ENCODE results near the gene FAT4.

Gene FAT4

DNA sequence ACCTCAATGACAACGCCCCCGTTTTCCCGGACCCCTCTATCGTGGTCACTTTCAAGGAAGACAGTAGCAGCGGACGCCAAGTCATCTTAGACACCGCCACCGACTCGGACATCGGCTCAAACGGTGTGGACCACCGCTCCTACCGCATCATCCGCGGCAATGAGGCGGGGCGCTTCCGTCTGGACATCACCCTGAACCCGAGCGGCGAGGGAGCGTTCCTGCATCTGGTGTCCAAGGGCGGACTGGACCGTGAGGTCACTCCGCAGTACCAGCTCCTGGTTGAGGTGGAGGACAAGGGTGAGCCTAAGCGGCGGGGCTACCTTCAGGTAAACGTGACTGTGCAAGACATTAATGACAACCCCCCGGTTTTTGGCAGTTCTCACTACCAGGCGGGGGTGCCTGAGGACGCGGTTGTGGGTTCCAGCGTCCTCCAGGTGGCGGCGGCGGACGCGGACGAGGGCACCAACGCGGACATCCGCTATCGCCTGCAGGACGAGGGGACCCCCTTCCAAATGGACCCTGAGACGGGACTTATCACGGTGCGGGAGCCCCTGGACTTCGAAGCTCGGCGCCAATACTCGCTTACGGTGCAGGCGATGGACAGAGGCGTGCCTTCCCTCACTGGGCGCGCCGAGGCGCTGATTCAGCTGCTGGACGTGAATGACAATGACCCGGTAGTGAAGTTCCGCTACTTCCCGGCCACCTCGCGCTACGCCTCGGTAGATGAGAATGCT lies 2.2 kb downstream of the FAT4 start:
- CTCF ChIA-PET = interaction anchor here (0.6 to 1.1 kb wide), 3 partner anchors 25 to 678 kb away, joined by 3 to 4 read pairs (median 3); no protein-coding TSS in a partner anchor
- peaks cover 0 to 17% of the 10 kb centered on the region in 2 experiments; a peak in 1 of 3 replicates for H3K36me3 ChIP-seq (ENCODE audit: control insufficient read depth in 2 of 2, insufficient read depth in 1 of 2, low read length in 2 of 2)
- POLR2A ChIA-PET = no interaction called here
- TF ChIP-seq, protein P1, sequence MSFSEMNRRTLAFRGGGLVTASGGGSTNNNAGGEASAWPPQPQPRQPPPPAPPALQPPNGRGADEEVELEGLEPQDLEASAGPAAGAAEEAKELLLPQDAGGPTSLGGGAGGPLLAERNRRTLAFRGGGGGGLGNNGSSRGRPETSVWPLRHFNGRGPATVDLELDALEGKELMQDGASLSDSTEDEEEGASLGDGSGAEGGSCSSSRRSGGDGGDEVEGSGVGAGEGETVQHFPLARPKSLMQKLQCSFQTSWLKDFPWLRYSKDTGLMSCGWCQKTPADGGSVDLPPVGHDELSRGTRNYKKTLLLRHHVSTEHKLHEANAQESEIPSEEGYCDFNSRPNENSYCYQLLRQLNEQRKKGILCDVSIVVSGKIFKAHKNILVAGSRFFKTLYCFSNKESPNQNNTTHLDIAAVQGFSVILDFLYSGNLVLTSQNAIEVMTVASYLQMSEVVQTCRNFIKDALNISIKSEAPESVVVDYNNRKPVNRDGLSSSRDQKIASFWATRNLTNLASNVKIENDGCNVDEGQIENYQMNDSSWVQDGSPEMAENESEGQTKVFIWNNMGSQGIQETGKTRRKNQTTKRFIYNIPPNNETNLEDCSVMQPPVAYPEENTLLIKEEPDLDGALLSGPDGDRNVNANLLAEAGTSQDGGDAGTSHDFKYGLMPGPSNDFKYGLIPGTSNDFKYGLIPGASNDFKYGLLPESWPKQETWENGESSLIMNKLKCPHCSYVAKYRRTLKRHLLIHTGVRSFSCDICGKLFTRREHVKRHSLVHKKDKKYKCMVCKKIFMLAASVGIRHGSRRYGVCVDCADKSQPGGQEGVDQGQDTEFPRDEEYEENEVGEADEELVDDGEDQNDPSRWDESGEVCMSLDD (tag by site-specific recombination; IDR thresholded peaks at IDR 0.05) = 0 out of 2 replicates have a peak, but pooled peaks have one; percentile 29
- TF ChIP-seq, protein P2, sequence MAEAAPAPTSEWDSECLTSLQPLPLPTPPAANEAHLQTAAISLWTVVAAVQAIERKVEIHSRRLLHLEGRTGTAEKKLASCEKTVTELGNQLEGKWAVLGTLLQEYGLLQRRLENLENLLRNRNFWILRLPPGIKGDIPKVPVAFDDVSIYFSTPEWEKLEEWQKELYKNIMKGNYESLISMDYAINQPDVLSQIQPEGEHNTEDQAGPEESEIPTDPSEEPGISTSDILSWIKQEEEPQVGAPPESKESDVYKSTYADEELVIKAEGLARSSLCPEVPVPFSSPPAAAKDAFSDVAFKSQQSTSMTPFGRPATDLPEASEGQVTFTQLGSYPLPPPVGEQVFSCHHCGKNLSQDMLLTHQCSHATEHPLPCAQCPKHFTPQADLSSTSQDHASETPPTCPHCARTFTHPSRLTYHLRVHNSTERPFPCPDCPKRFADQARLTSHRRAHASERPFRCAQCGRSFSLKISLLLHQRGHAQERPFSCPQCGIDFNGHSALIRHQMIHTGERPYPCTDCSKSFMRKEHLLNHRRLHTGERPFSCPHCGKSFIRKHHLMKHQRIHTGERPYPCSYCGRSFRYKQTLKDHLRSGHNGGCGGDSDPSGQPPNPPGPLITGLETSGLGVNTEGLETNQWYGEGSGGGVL (tag by site-specific recombination; IDR thresholded peaks at IDR 0.05) = no peak
- TF ChIP-seq, protein P3, sequence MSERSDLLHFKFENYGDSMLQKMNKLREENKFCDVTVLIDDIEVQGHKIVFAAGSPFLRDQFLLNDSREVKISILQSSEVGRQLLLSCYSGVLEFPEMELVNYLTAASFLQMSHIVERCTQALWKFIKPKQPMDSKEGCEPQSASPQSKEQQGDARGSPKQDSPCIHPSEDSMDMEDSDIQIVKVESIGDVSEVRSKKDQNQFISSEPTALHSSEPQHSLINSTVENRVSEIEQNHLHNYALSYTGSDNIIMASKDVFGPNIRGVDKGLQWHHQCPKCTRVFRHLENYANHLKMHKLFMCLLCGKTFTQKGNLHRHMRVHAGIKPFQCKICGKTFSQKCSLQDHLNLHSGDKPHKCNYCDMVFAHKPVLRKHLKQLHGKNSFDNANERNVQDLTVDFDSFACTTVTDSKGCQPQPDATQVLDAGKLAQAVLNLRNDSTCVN (tag by site-specific recombination; optimal IDR thresholded peaks at IDR 0.05) = peak; percentile 46
- TF ChIP-seq, protein P4, sequence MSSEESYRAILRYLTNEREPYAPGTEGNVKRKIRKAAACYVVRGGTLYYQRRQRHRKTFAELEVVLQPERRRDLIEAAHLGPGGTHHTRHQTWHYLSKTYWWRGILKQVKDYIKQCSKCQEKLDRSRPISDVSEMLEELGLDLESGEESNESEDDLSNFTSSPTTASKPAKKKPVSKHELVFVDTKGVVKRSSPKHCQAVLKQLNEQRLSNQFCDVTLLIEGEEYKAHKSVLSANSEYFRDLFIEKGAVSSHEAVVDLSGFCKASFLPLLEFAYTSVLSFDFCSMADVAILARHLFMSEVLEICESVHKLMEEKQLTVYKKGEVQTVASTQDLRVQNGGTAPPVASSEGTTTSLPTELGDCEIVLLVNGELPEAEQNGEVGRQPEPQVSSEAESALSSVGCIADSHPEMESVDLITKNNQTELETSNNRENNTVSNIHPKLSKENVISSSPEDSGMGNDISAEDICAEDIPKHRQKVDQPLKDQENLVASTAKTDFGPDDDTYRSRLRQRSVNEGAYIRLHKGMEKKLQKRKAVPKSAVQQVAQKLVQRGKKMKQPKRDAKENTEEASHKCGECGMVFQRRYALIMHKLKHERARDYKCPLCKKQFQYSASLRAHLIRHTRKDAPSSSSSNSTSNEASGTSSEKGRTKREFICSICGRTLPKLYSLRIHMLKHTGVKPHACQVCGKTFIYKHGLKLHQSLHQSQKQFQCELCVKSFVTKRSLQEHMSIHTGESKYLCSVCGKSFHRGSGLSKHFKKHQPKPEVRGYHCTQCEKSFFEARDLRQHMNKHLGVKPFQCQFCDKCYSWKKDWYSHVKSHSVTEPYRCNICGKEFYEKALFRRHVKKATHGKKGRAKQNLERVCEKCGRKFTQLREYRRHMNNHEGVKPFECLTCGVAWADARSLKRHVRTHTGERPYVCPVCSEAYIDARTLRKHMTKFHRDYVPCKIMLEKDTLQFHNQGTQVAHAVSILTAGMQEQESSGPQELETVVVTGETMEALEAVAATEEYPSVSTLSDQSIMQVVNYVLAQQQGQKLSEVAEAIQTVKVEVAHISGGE (tag by site-specific recombination; conservative IDR thresholded peaks at IDR 0.05; ENCODE audit: low read depth) = peak; percentile 85
- TF ChIP-seq KLF9 (tag by site-specific recombination; IDR thresholded peaks at IDR 0.05; ENCODE audit: low read depth) (0 out of 2 replicates have a peak, but pooled peaks have one; percentile 17), ZNF335 (tag by site-specific recombination; conservative IDR thresholded peaks at IDR 0.05) (peak; percentile 63), ZNF2 (tag by site-specific recombination; IDR thresholded peaks at IDR 0.05) (0 out of 2 replicates have a peak, but pooled peaks have one; percentile 52), ZNF501 (tag by site-specific recombination; IDR thresholded peaks at IDR 0.05) (no peak), ZBTB20 (tag by site-specific recombination; IDR thresholded peaks at IDR 0.05) (peak; percentile 17; the same call in 1 of the 2 replicates), ZNF324 (tag by site-specific recombination; IDR thresholded peaks at IDR 0.05) (no peak), KLF16 (tag by site-specific recombination; IDR thresholded peaks at IDR 0.05) (0 out of 2 replicates have a peak, but pooled peaks have one; percentile 6), ZNF16 (tag by site-specific recombination; IDR thresholded peaks at IDR 0.05; ENCODE audit: low read depth) (no peak)
- TF ChIP-seq, protein P5, sequence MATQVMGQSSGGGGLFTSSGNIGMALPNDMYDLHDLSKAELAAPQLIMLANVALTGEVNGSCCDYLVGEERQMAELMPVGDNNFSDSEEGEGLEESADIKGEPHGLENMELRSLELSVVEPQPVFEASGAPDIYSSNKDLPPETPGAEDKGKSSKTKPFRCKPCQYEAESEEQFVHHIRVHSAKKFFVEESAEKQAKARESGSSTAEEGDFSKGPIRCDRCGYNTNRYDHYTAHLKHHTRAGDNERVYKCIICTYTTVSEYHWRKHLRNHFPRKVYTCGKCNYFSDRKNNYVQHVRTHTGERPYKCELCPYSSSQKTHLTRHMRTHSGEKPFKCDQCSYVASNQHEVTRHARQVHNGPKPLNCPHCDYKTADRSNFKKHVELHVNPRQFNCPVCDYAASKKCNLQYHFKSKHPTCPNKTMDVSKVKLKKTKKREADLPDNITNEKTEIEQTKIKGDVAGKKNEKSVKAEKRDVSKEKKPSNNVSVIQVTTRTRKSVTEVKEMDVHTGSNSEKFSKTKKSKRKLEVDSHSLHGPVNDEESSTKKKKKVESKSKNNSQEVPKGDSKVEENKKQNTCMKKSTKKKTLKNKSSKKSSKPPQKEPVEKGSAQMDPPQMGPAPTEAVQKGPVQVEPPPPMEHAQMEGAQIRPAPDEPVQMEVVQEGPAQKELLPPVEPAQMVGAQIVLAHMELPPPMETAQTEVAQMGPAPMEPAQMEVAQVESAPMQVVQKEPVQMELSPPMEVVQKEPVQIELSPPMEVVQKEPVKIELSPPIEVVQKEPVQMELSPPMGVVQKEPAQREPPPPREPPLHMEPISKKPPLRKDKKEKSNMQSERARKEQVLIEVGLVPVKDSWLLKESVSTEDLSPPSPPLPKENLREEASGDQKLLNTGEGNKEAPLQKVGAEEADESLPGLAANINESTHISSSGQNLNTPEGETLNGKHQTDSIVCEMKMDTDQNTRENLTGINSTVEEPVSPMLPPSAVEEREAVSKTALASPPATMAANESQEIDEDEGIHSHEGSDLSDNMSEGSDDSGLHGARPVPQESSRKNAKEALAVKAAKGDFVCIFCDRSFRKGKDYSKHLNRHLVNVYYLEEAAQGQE (tag by site-specific recombination; IDR thresholded peaks at IDR 0.05) = 0 out of 2 replicates have a peak, but pooled peaks have one; percentile 20
- TF ChIP-seq, protein P6, sequence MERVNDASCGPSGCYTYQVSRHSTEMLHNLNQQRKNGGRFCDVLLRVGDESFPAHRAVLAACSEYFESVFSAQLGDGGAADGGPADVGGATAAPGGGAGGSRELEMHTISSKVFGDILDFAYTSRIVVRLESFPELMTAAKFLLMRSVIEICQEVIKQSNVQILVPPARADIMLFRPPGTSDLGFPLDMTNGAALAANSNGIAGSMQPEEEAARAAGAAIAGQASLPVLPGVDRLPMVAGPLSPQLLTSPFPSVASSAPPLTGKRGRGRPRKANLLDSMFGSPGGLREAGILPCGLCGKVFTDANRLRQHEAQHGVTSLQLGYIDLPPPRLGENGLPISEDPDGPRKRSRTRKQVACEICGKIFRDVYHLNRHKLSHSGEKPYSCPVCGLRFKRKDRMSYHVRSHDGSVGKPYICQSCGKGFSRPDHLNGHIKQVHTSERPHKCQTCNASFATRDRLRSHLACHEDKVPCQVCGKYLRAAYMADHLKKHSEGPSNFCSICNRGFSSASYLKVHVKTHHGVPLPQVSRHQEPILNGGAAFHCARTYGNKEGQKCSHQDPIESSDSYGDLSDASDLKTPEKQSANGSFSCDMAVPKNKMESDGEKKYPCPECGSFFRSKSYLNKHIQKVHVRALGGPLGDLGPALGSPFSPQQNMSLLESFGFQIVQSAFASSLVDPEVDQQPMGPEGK (tag by site-specific recombination; IDR thresholded peaks at IDR 0.05) = 0 out of 2 replicates have a peak, but pooled peaks have one; percentile 11
- TF ChIP-seq, protein P7, sequence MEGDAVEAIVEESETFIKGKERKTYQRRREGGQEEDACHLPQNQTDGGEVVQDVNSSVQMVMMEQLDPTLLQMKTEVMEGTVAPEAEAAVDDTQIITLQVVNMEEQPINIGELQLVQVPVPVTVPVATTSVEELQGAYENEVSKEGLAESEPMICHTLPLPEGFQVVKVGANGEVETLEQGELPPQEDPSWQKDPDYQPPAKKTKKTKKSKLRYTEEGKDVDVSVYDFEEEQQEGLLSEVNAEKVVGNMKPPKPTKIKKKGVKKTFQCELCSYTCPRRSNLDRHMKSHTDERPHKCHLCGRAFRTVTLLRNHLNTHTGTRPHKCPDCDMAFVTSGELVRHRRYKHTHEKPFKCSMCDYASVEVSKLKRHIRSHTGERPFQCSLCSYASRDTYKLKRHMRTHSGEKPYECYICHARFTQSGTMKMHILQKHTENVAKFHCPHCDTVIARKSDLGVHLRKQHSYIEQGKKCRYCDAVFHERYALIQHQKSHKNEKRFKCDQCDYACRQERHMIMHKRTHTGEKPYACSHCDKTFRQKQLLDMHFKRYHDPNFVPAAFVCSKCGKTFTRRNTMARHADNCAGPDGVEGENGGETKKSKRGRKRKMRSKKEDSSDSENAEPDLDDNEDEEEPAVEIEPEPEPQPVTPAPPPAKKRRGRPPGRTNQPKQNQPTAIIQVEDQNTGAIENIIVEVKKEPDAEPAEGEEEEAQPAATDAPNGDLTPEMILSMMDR (tag by site-specific recombination; IDR thresholded peaks at IDR 0.05) = peak; percentile 82

More for the DNA sequence above, 2.2 kb downstream of the FAT4 start:
- Histone ChIP-seq H3K4me3 (ENCODE audit: low read depth, low read length) (peak overlapping the region; percentile 81), H3K4me1 (ENCODE audit: control insufficient read depth, insufficient read depth, low read length) (peaks cover 11% of the 10 kb centered on the region), H3K27ac (ENCODE audit: extremely low read depth, low read depth, low read length) (peak overlapping the region; percentile 40; the same call in 1 of the 2 replicates), H3K9me3 (ENCODE audit: control insufficient read depth, insufficient read depth, low read depth, low read length) (no peaks in the 10 kb centered on the region)

Data from HEK293 (cell line).